ENCODE data around the gene MMP19. TPM values are rescaled to one million over a fixed set of nuclear protein-coding genes. Genes with fewer than 3 reads are reported as not detected.

MMP19 gene
- total and polyA plus RNA-seq, 5 donors from 2014 or later = not detected

Other genes starting within 250 kb of the MMP19 start
- not detected for gene OR10P1, start 206.0 kb downstream of the MMP19 start, total RNA-seq
- not detected for gene OR10P1, start 206.0 kb downstream of the MMP19 start, polyA plus RNA-seq
- gene ITGA7, start 135.0 kb downstream of the MMP19 start, total RNA-seq = 0.76 TPM
- gene ITGA7, start 135.0 kb downstream of the MMP19 start, polyA plus RNA-seq = under 1 TPM in 1 of 4 donors, not detected in 3; 0.29 TPM
- gene BLOC1S1, start 126.9 kb downstream of the MMP19 start, total RNA-seq = 60.1 TPM
- gene BLOC1S1, start 126.9 kb downstream of the MMP19 start, polyA plus RNA-seq = 100 to 1,000 TPM in 3 of 4 donors, 10 to 100 TPM in 1; 83.6 to 128 (median 112) TPM
- 10.1 TPM for gene RDH5, start 122.5 kb downstream of the MMP19 start, total RNA-seq
- 1 to 10 TPM in 3 of 4 donors, under 1 TPM in 1; 0.94 to 1.6 (median 1.4) TPM for gene RDH5, start 122.5 kb downstream of the MMP19 start, polyA plus RNA-seq
- gene CD63, start 113.9 kb downstream of the MMP19 start, total RNA-seq = 46.4 TPM
- gene CD63, start 113.9 kb downstream of the MMP19 start, polyA plus RNA-seq = 100 to 1,000 TPM; 145 to 205 (median 180) TPM
- gene GDF11, start 99.8 kb downstream of the MMP19 start, total RNA-seq = 7.4 TPM
- gene GDF11, start 99.8 kb downstream of the MMP19 start, polyA plus RNA-seq = 1 to 10 TPM in 1 of 4 donors, under 1 TPM in 3; 0.56 to 1.2 (median 0.66) TPM
- 49.3 TPM for gene SARNP, start 25.2 kb downstream of the MMP19 start, total RNA-seq
- gene SARNP, start 25.2 kb downstream of the MMP19 start, polyA plus RNA-seq = 100 to 1,000 TPM; 109 to 159 (median 134) TPM
- 17.8 TPM for gene ORMDL2, start 24.9 kb downstream of the MMP19 start, total RNA-seq
- gene ORMDL2, start 24.9 kb downstream of the MMP19 start, polyA plus RNA-seq = 100 to 1,000 TPM; 132 to 199 (median 140) TPM
- 19.7 TPM for gene DNAJC14, start 13.3 kb downstream of the MMP19 start, total RNA-seq
- 10 to 100 TPM; 38.3 to 43.0 (median 42.3) TPM for gene DNAJC14, start 13.3 kb downstream of the MMP19 start, polyA plus RNA-seq
- 34.0 TPM for gene PYM1, start 85.0 kb upstream of the MMP19 start, total RNA-seq
- gene PYM1, start 85.0 kb upstream of the MMP19 start, polyA plus RNA-seq = 100 to 1,000 TPM in 3 of 4 donors, 10 to 100 TPM in 1; 99.3 to 123 (median 114) TPM
- 1,086 TPM for gene DGKA, start 88.2 kb upstream of the MMP19 start, total RNA-seq
- gene DGKA, start 88.2 kb upstream of the MMP19 start, polyA plus RNA-seq = 100 to 1,000 TPM; 225 to 284 (median 253) TPM
- gene PMEL, start 123.1 kb upstream of the MMP19 start, total RNA-seq = 0.69 TPM
- under 1 TPM in 3 of 4 donors, not detected in 1; 0.52 to 0.86 (median 0.57) TPM for gene PMEL, start 123.1 kb upstream of the MMP19 start, polyA plus RNA-seq
- gene CDK2, start 123.9 kb upstream of the MMP19 start, total RNA-seq = 28.0 TPM
- 10 to 100 TPM in 2 of 4 donors, 1 to 10 TPM in 2; 8.4 to 12.6 (median 10.0) TPM for gene CDK2, start 123.9 kb upstream of the MMP19 start, polyA plus RNA-seq
- gene RAB5B, start 131.1 kb upstream of the MMP19 start, total RNA-seq = 60.8 TPM
- gene RAB5B, start 131.1 kb upstream of the MMP19 start, polyA plus RNA-seq = 10 to 100 TPM; 66.8 to 73.4 (median 68.3) TPM
- 6.9 TPM for gene SUOX, start 154.3 kb upstream of the MMP19 start, total RNA-seq
- 10 to 100 TPM in 1 of 4 donors, 1 to 10 TPM in 3; 2.2 to 10.3 (median 5.9) TPM for gene SUOX, start 154.3 kb upstream of the MMP19 start, polyA plus RNA-seq
- 22.3 TPM for gene IKZF4, start 178.1 kb upstream of the MMP19 start, total RNA-seq
- 1 to 10 TPM; 5.8 to 8.1 (median 6.4) TPM for gene IKZF4, start 178.1 kb upstream of the MMP19 start, polyA plus RNA-seq
- 26.3 TPM for gene RPS26, start 199.0 kb upstream of the MMP19 start, total RNA-seq
- gene RPS26, start 199.0 kb upstream of the MMP19 start, polyA plus RNA-seq = 1,000 to 10,000 TPM in 1 of 4 donors, 100 to 1,000 TPM in 3; 288 to 1,151 (median 836) TPM
- gene ERBB3, start 237.2 kb upstream of the MMP19 start, total RNA-seq = 0.69 TPM
- gene ERBB3, start 237.2 kb upstream of the MMP19 start, polyA plus RNA-seq = under 1 TPM; 0.14 to 1.00 (median 0.56) TPM